Esophagus muscularis mucosa (tissue), 4 donors: ENCODE data around the gene SPTBN4. TPM values are rescaled to one million over a fixed set of nuclear protein-coding genes. Genes with fewer than 3 reads are reported as not detected.
"Not testable (repeated sequence)": the region's sequence is repeated elsewhere in the genome, so short reads cannot be mapped to it uniquely, and the experiment has no call there.

Experiments
- DNase-seq: peaks from one replicate; pipeline ENCODE4 v3.0.0-alpha.2; 2017; ENCODE audit errors: extremely low spot score
- H3K27ac ChIP-seq, 4 donors: fragments of 200-600 bp; sonication (generic); replicated peaks in 1 of 4; 1 replicate in 3 of 4; 2 replicates in 1 of 4; pipeline ENCODE4 v1.5.1; 2016 to 2019; ENCODE audit warnings: mild to moderate bottlenecking in 1 of 4
- H3K27me3 ChIP-seq, 4 donors: fragments of 200-600 bp; sonication (generic); one replicate each; pipeline versions ENCODE4 v1.5.1 to v1.6.0; 2016 to 2019
- H3K36me3 ChIP-seq, 4 donors: fragments of 200-600 bp; sonication (generic); one replicate each; pipeline ENCODE4 v1.5.1; 2016 to 2019
- H3K4me1 ChIP-seq, 4 donors: fragments of 200-600 bp; sonication (generic); one replicate each; pipeline ENCODE4 v1.5.1; 2016 to 2019
- H3K4me3 ChIP-seq, 4 donors: fragments of 200-600 bp; sonication (generic); 1 replicate in 2 of 4; 2 replicates in 2 of 4; pipeline ENCODE4 v1.5.1; 2016 to 2019; ENCODE audit warnings: mild to moderate bottlenecking in 4 of 4, moderate library complexity in 1 of 4
- H3K9me3 ChIP-seq, 4 donors: fragments of 200-600 bp; sonication (generic); 1 replicate in 3 of 4; 2 replicates in 1 of 4; pipeline ENCODE4 v1.5.1; 2016 to 2019
- EP300 ChIP-seq: sonication (generic); formaldehyde crosslinking; IDR thresholded peaks from one replicate; pipeline ENCODE4 v1.6.1; 2017; ENCODE audit warnings: antibody characterized with exemption
- POLR2A ChIP-seq: fragments of 450-650 bp; IDR thresholded peaks from one replicate; pipeline ENCODE4 v1.6.1; 2017; ENCODE audit warnings: antibody characterized with exemption, moderate library complexity, mild to moderate bottlenecking, low read depth
- POLR2AphosphoS5 ChIP-seq, 2 donors: sonication (generic); formaldehyde crosslinking; IDR thresholded peaks; one replicate each; pipeline ENCODE4 v1.6.1; 2017; ENCODE audit warnings: antibody characterized with exemption in 2 of 2
- WGBS: methylation state at CpG from one replicate; pipeline ENCODE4 v1.1.5; 2018; 5-methylcytosine and 5-hydroxymethylcytosine counted together
- intact Hi-C: fragments of 100-400 bp; cut with DNase I; formaldehyde crosslinking; loops from one replicate; pipeline ENCODE4 v1.15.1; 2023
- total RNA-seq, 4 donors: library from RNA; depleted of rRNA; stranded (reverse); fragments of >200 nt; gene quantifications; one replicate each; pipeline versions ENCODE4 v1.1.0 to v1.2.1, GENCODE V29; 2016
- TF ChIP-seq, protein P1 (sequence below), 3 experiments: fragments of 200-600 bp in 2 of 3; fragments of 450-650 bp in 1 of 3; sonication (generic) in 2 of 3; IDR thresholded peaks; one replicate each; pipeline ENCODE4 v1.5.1; 2017 to 2019; ENCODE audit warnings: antibody characterized with exemption in 3 of 3, mild to moderate bottlenecking in 2 of 3, moderate library complexity in 1 of 3

The SPTBN4 gene
- total RNA-seq, 4 donors from 2014 or later: 2.1 to 6.4 (median 5.8) TPM

DNA sequence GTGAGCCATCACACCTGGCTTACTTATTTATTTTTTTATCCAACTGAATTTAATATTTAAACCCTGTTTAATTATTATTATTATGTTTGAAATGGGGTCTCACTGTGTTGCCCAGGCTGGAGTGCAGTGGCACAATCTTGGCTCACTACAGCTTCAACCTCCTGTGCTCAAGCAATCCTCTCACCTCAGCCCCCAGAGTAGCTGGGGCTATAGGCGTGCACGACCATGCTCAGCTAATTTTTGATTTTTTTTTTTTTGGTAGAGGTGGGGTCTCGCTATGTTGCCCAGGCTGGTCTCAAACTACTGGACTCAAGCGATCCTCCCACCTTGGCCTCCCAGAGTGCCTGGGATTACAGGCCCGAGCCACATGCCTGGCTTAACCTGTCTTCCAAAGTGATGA is 32.5 kb downstream of the SPTBN4 start:
- 85% methylated on average over 4 of the region's 5 CpGs for WGBS
- Histone ChIP-seq H3K27ac (no peak overlapping the region), H3K4me1 (no peaks in the 10 kb centered on the region), H3K4me3 (no peak overlapping the region), H3K9me3 (no peaks in the 10 kb centered on the region), H3K36me3 (peaks cover 0 to 33% (median 6%) of the 10 kb centered on the region in 4 donors), H3K27me3 (no peaks in the 10 kb centered on the region)
- no peak for DNase-seq
- intact Hi-C loops: no loop called here
- TF ChIP-seq, protein P1, sequence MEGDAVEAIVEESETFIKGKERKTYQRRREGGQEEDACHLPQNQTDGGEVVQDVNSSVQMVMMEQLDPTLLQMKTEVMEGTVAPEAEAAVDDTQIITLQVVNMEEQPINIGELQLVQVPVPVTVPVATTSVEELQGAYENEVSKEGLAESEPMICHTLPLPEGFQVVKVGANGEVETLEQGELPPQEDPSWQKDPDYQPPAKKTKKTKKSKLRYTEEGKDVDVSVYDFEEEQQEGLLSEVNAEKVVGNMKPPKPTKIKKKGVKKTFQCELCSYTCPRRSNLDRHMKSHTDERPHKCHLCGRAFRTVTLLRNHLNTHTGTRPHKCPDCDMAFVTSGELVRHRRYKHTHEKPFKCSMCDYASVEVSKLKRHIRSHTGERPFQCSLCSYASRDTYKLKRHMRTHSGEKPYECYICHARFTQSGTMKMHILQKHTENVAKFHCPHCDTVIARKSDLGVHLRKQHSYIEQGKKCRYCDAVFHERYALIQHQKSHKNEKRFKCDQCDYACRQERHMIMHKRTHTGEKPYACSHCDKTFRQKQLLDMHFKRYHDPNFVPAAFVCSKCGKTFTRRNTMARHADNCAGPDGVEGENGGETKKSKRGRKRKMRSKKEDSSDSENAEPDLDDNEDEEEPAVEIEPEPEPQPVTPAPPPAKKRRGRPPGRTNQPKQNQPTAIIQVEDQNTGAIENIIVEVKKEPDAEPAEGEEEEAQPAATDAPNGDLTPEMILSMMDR (IDR thresholded peaks at IDR 0.05): no peak
- no peak for TF ChIP-seq EP300
- TF ChIP-seq POLR2AphosphoS5 (IDR thresholded peaks at IDR 0.05): no peak
- no peak for TF ChIP-seq POLR2A

DNA sequence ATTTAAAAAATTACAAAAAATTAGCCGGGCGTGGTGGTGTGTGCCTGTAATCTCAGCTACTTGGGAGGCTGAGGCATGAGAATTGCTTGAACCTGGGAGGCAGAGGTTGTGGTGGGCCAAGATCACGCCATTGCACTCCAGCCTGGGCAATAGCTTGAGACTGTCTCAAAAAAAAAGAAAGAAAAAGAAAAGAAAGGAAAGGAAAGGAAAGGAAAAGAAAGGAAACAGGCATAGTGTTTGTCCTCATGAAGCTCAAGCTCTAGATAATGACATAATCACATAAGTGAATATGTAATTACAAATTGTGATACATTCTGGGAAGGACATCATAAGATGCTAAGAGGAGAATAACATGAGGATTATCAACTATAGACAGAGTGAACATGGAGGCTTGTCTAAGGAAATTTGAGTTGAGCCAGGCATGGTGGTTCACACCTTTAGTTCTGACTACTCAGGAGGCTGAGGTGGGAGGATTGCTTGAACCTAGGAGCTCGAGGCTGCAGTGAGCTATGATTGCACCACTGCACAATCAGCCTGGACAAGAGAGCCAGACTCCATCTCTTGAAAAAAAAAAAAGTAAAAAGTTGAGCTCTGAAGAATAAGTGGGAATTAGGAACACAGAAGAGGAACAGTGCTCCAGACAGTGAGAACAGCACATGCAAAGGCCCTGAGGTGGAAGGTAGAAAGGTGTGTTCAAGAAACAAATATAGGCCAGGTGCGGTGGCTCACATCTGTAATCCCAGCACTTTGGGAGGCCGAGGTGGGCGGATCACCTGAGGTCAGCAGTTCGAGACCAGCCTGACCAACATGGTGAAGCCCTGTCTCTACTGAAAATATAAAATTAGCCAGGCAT is 34.1 kb downstream of the SPTBN4 start:
- H3K9me3 ChIP-seq, H3K4me3 ChIP-seq, DNase-seq, H3K27ac ChIP-seq, H3K27me3 ChIP-seq, intact Hi-C loops, H3K4me1 ChIP-seq: not testable (repeated sequence)
- H3K36me3 ChIP-seq: peaks cover 0 to 22% (median 4%) of the 10 kb centered on the region in 4 donors
- 88% methylated on average over 8 of the region's 8 CpGs for WGBS

- H3K9me3 ChIP-seq: no peaks in the 10 kb centered on the region
- H3K27me3 ChIP-seq: no peaks in the 10 kb centered on the region
- H3K4me3 ChIP-seq: no peak overlapping the region
- WGBS: 91% methylated on average over 4 of the region's 4 CpGs
- DNase-seq: no peak
- no peaks in the 10 kb centered on the region for H3K4me1 ChIP-seq
- H3K27ac ChIP-seq: no peak overlapping the region
- TF ChIP-seq POLR2AphosphoS5 (IDR thresholded peaks at IDR 0.05) (no peak), EP300 (no peak), POLR2A (no peak)
- TF ChIP-seq, protein P1 (IDR thresholded peaks at IDR 0.05): no peak
- peaks cover 0 to 22% (median 4%) of the 10 kb centered on the region in 4 donors for H3K36me3 ChIP-seq
- intact Hi-C loops: no loop called here
Measured at GRCh38 chr19:40501599-40501998, 34.8 kb downstream of the SPTBN4 start.

DNA sequence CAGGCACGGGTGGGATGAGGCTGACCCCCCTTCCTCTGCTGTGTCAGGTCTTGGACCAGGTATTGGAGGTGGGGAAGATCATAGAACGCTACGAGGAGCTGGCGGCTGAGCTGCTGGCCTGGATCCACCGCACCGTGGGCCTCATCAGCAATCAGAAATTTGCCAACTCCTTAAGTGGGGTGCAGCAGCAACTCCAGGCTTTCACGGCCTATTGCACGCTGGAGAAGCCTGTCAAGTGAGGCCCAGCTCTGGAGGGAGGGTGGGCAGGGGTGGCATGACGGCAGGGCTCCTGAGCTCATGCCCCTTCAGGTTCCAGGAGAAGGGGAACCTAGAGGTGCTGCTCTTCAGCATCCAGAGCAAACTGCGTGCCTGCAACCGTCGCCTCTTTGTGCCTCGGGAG is 35.3 kb downstream of the SPTBN4 start:
- no peak for DNase-seq
- TF ChIP-seq, protein P1 (IDR thresholded peaks at IDR 0.05): no peak
- TF ChIP-seq POLR2AphosphoS5 (IDR thresholded peaks at IDR 0.05) (no peak), EP300 (no peak), POLR2A (no peak)
- Histone ChIP-seq H3K4me3 (no peak overlapping the region), H3K9me3 (no peaks in the 10 kb centered on the region), H3K36me3 (peaks cover 0 to 20% (median 4%) of the 10 kb centered on the region in 4 donors), H3K4me1 (no peaks in the 10 kb centered on the region), H3K27me3 (no peaks in the 10 kb centered on the region), H3K27ac (no peak overlapping the region)
- WGBS: 84% methylated on average over 7 of the region's 13 CpGs
- intact Hi-C loops: no loop called here

DNA sequence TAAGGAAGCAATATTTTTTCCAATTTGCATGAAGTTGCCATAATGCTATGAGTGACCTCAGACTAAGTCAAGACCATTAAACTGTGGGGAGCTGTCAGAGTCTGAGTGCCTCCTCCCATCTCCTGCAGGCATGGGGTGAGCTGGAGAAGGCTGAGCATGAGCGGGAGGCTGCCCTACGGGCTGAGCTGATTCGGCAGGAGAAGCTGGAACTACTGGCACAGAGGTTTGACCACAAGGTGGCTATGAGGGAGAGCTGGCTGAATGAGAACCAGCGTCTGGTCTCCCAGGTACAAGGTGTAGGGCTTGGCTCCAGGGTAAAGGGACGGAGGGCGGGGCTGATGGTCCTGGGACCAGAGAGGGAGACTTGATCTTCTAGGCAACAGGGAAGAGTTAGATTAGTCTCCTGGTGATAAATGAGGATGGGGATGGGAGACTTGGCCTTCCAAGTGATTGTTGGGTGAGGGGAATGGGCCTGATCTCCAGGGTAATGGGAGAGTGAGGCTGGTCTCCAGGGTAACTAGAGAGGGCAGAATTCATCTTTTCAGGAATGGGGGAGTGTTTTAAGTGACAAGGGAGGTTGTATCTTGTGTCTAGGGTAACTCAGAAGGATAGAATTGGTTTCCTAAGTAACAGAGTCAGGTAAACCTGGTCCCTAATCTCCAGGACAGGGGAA is 36.0 kb downstream of the SPTBN4 start:
- no peak for TF ChIP-seq EP300
- TF ChIP-seq POLR2AphosphoS5 (IDR thresholded peaks at IDR 0.05): no peak
- no peak for TF ChIP-seq POLR2A
- no peak for DNase-seq
- H3K9me3 ChIP-seq: no peaks in the 10 kb centered on the region
- H3K27me3 ChIP-seq: no peaks in the 10 kb centered on the region
- 68% methylated on average over 6 of the region's 6 CpGs for WGBS
- no peak overlapping the region for H3K4me3 ChIP-seq
- H3K4me1 ChIP-seq: no peaks in the 10 kb centered on the region
- intact Hi-C loops: no loop called here
- H3K27ac ChIP-seq: no peak overlapping the region
- peaks cover 0 to 13% (median under 1%) of the 10 kb centered on the region in 4 donors for H3K36me3 ChIP-seq
